Tibial nerve (tissue), 4 donors: ENCODE measurements around the gene NR2E1.

Source experiments
- CTCF ChIP-seq, 5 experiments: fragments of 200-600 bp in 3 of 5; fragments of 450-650 bp in 2 of 5; sonication (generic) in 3 of 5; IDR thresholded peaks; one replicate each; pipeline ENCODE4 v1.5.1; 2016 to 2019; ENCODE audit warnings: antibody characterized with exemption in 5 of 5, mild to moderate bottlenecking in 3 of 5, moderate library complexity in 2 of 5
- EP300 ChIP-seq, 2 donors: sonication (generic); formaldehyde crosslinking; IDR thresholded peaks; one replicate each; pipeline ENCODE4 v1.6.1; 2017; ENCODE audit warnings: antibody characterized with exemption in 2 of 2, mild to moderate bottlenecking in 1 of 2
- POLR2A ChIP-seq, 2 donors: fragments of 450-650 bp; IDR thresholded peaks; one replicate each; pipeline ENCODE4 v1.6.1; 2017; ENCODE audit warnings: antibody characterized with exemption in 2 of 2, mild to moderate bottlenecking in 2 of 2, moderate library complexity in 2 of 2

DNA sequence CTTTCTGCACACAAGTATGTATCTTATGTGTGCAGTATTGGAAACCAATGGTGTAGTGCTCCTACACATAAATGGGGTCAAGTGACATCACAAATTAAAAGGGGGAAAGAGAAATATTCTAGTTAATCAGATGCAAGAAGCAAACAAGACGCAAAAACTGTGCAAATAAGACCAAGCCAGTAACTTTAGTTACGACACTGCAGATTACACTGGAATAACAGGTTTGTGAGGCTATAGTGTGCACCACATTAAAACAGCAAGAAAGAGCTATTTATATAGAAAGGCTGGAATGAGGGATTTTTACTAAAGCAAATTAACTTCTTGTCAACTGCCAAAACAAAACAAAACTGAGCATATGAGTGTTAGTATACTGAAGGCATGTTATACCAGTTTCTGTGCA is 45.8 kb downstream of the NR2E1 start:
- TF ChIP-seq CTCF (IDR thresholded peaks at IDR 0.05), result no peak
- no peak for TF ChIP-seq EP300 (IDR thresholded peaks at IDR 0.05)
- TF ChIP-seq POLR2A (IDR thresholded peaks at IDR 0.05), result no peak
